Measurements from ENCODE around the gene FCRL5. TPM values are rescaled to one million over a fixed set of nuclear protein-coding genes. Genes with fewer than 3 reads are reported as not detected.

FCRL5 gene
- total and polyA plus RNA-seq, 8 donors: 0.02 to 1.4 (median 0.09) TPM; not detected in 3

Other genes starting within 250 kb of the FCRL5 start
- not detected for gene FCRL4, start 45.6 kb upstream of the FCRL5 start, total RNA-seq
- gene FCRL4, start 45.6 kb upstream of the FCRL5 start, polyA plus RNA-seq: not detected
- under 1 TPM in 2 of 6 donors, not detected in 4; 0.09 TPM for gene FCRL3, start 148.3 kb upstream of the FCRL5 start, total RNA-seq
- under 1 TPM in 1 of 2 donors, not detected in 1; 0.02 TPM for gene FCRL3, start 148.3 kb upstream of the FCRL5 start, polyA plus RNA-seq
- not detected for gene FCRL2, start 224.6 kb upstream of the FCRL5 start, total RNA-seq
- gene FCRL2, start 224.6 kb upstream of the FCRL5 start, polyA plus RNA-seq: under 1 TPM in 1 of 2 donors, not detected in 1; 0.07 TPM